RWPE1 (cell line): ENCODE data around the gene NCOA1.

Source experiments
- CTCF ChIA-PET: fragments of 350-600 bp; sonication (Branson Sonifier 250); formaldehyde crosslinking; extraction: SDS; loops from one replicate; lab custom pipeline; 2021; lab: Yijun Ruan, JAX
- POLR2A ChIA-PET: fragments of 400-600 bp; formaldehyde crosslinking; extraction: SDS; loops from one replicate; lab custom pipeline; 2020; ENCODE audit warnings: antibody characterized with exemption; ENCODE audit not compliant: low non-redundant PET; lab: Yijun Ruan, JAX
- DNase-seq: peaks from one replicate; pipeline ENCODE4 v3.0.0; 2012; ENCODE audit warnings: low spot score
- H3K27ac ChIP-seq: fragments of 450-650 bp; 2 replicates; pipeline ENCODE4 v1.5.1; 2017
- CTCF ChIP-seq: fragments of 450-650 bp; conservative IDR thresholded peaks from 2 replicates; pipeline ENCODE4 v1.5.1; 2017; ENCODE audit warnings: low read depth, mild to moderate bottlenecking

Gene NCOA1

GRCh38 chr2:24490690-24491541 is at the start of gene NCOA1:
NCOA1 (plus strand) TSS chr2:24491254; CDS start chr2:24658678, 167,424 bp downstream.
- ChIA-PET POLR2A (interaction anchor here (0.6 kb wide), 2 partner anchors 35 to 147 kb away, joined by 3 to 8 read pairs; no protein-coding TSS in a partner anchor), CTCF (interaction anchor here (0.6 to 0.8 kb wide), 4 partner anchors 10 to 188 kb away, joined by 3 to 4 read pairs (median 3); no protein-coding TSS in a partner anchor)
- peak; percentile 24 for TF ChIP-seq CTCF
- H3K27ac ChIP-seq = peak within 1 kb of the TSS; percentile 74
- peak; percentile 80 for DNase-seq

GRCh38 chr2:24448797-24449196 is 42.3 kb upstream of the NCOA1 start:
- TF ChIP-seq CTCF = no peak
- CTCF ChIA-PET = no interaction called here
- no peak overlapping the region for H3K27ac ChIP-seq

GRCh38 chr2:24449344-24449743 is 41.7 kb upstream of the NCOA1 start:
- no peak overlapping the region for H3K27ac ChIP-seq
- POLR2A ChIA-PET = no interaction called here
- DNase-seq = no peak
- CTCF ChIA-PET = no interaction called here
- no peak for TF ChIP-seq CTCF

More at GRCh38 chr2:24448797-24449196, 42.3 kb upstream of the NCOA1 start:
- POLR2A ChIA-PET = no interaction called here
- no peak for DNase-seq

GRCh38 chr2:24451805-24452501 is 39.1 kb upstream of the NCOA1 start:
- DNase-seq = no peak
- CTCF ChIA-PET = no interaction called here
- no peak for TF ChIP-seq CTCF
- H3K27ac ChIP-seq = no peak overlapping the region
- POLR2A ChIA-PET = no interaction called here

- TF ChIP-seq CTCF = no peak
- H3K27ac ChIP-seq = no peak overlapping the region
- ChIA-PET CTCF (no interaction called here), POLR2A (no interaction called here)
- no peak for DNase-seq
Observed at GRCh38 chr2:24452502-24452885, 38.6 kb upstream of the NCOA1 start.

GRCh38 chr2:24453379-24454073 is 37.5 kb upstream of the NCOA1 start:
- CTCF ChIA-PET = interaction anchor here (0.6 kb wide), 1 partner anchor 22 kb away, joined by 3 read pairs; no protein-coding TSS in a partner anchor
- POLR2A ChIA-PET = no interaction called here
- H3K27ac ChIP-seq = no peak overlapping the region
- TF ChIP-seq CTCF = no peak
- no peak for DNase-seq
